Endothelial cell of umbilical vein (primary cell): ENCODE data around the gene ICAM5. TPM values are rescaled to one million over a fixed set of nuclear protein-coding genes. Genes with fewer than 3 reads are reported as not detected.

ENCODE experiments used
- BruUV-seq: library from RNA; stranded (reverse); fragments of 400-500 nt; replicated peaks from 2 replicates; lab custom pipeline; 2021; lab: Mats Ljungman, UMichigan
- CTCF ChIA-PET: fragments of 300-600, 350-600 bp; sonication (Branson Sonifier 250); formaldehyde crosslinking; loops from one replicate; lab custom pipeline; 2021; ENCODE audit warnings: antibody characterized with exemption, inconsistent platforms; lab: Charles Lee
- POLR2A ChIA-PET: fragments of 300-600, 350-600 bp; sonication (Branson Sonifier 250); formaldehyde crosslinking; loops from one replicate; lab custom pipeline; 2021; ENCODE audit warnings: antibody characterized with exemption, inconsistent platforms; lab: Charles Lee
- DNase-seq: peaks from one replicate; pipeline ENCODE4 v3.0.0-alpha.2; 2011; ENCODE audit warnings: low read depth, low spot score
- FAIRE-seq: peaks from 2 replicates; lab custom pipeline; 2011; peaks lifted over from hg19 to GRCh38; lab: Jason Lieb, UNC
- H2AFZ ChIP-seq: 2 replicates; pipeline ENCODE4 v1.6.0; 2012; ENCODE audit warnings: low read depth, low read length, control low read depth, inconsistent platforms
- H3K27ac ChIP-seq: 2 replicates; pipeline ENCODE4 v1.5.1; 2011; ENCODE audit warnings: low read depth, mild to moderate bottlenecking, control low read depth, low read length, moderate library complexity; ENCODE audit not compliant: insufficient read depth
- H3K27me3 ChIP-seq, 2 experiments: 2 replicates each; pipeline versions ENCODE4 v1.6.0 to v1.6.1; 2011; ENCODE audit warnings: low read length in 2 of 2, mixed read lengths in 1 of 2; ENCODE audit not compliant: control insufficient read depth in 2 of 2, insufficient read depth in 2 of 2
- H3K36me3 ChIP-seq, 2 experiments: 2 replicates in 1 of 2; 3 replicates in 1 of 2; pipeline ENCODE4 v1.5.1; 2011; ENCODE audit warnings: low read length in 2 of 2, mild to moderate bottlenecking in 1 of 2, moderate library complexity in 1 of 2; ENCODE audit not compliant: control insufficient read depth in 2 of 2, insufficient read depth in 2 of 2; ENCODE audit errors: extremely low read depth in 1 of 2
- H3K4me1 ChIP-seq: 3 replicates; pipeline ENCODE4 v1.5.1; 2011; ENCODE audit warnings: mild to moderate bottlenecking, low read length; ENCODE audit not compliant: control insufficient read depth, insufficient read depth; ENCODE audit errors: extremely low read depth
- H3K4me2 ChIP-seq: 2 replicates; pipeline ENCODE4 v1.6.1; 2011; ENCODE audit warnings: low read length, control low read depth, mixed read lengths; ENCODE audit not compliant: insufficient read depth
- H3K4me3 ChIP-seq, 3 experiments: fragments of 200-600 bp in 1 of 3; sonication (generic), shearing (Covaris generic) in 1 of 3; replicated peaks in 1 of 3; 2 replicates each; pipeline ENCODE4 v1.5.1; 2011 to 2016; ENCODE audit warnings: control low read depth in 3 of 3, low read length in 3 of 3, mild to moderate bottlenecking in 2 of 3, inconsistent platforms in 1 of 3, low read depth in 1 of 3, moderate library complexity in 1 of 3; ENCODE audit not compliant: insufficient read depth in 1 of 3
- H3K79me2 ChIP-seq: 2 replicates; pipeline ENCODE4 v1.6.0; 2012; ENCODE audit warnings: low read length, inconsistent platforms; ENCODE audit not compliant: control insufficient read depth, insufficient read depth
- H3K9ac ChIP-seq: replicated peaks from 2 replicates; pipeline ENCODE3; 2011; ENCODE audit warnings: low read length, control low read depth; ENCODE audit not compliant: insufficient read depth; ENCODE audit errors: extremely low read depth
- H3K9me1 ChIP-seq: replicated peaks from 3 replicates; pipeline ENCODE4 v1.6.0; 2011; ENCODE audit warnings: mild to moderate bottlenecking, low read length; ENCODE audit not compliant: control insufficient read depth, insufficient read depth; ENCODE audit errors: extremely low read depth
- H3K9me3 ChIP-seq: replicated peaks from 2 replicates; pipeline ENCODE4 v1.5.1; 2012; ENCODE audit warnings: low read length, inconsistent platforms; ENCODE audit not compliant: control insufficient read depth, insufficient read depth
- H4K20me1 ChIP-seq: replicated peaks from 2 replicates; pipeline ENCODE3; 2011; ENCODE audit warnings: mild to moderate bottlenecking, low read length; ENCODE audit not compliant: control insufficient read depth, insufficient read depth; ENCODE audit errors: extremely low read depth
- CTCF ChIP-seq, 2 donors: IDR thresholded peaks; 1 replicate in 1 of 2; 2 replicates in 1 of 2; pipeline ENCODE4 v1.5.1; 2011; ENCODE audit warnings: low read length in 2 of 2, mild to moderate bottlenecking in 2 of 2, moderate library complexity in 2 of 2, control low read depth in 1 of 2, inconsistent platforms in 1 of 2, low read depth in 1 of 2; ENCODE audit not compliant: insufficient read depth in 1 of 2; ENCODE audit errors: extremely low read depth in 1 of 2
- EZH2 ChIP-seq: IDR thresholded peaks from 2 replicates; pipeline ENCODE4 v1.6.1; 2012; ENCODE audit warnings: borderline replicate concordance, low read depth, mild to moderate bottlenecking, moderate library complexity, low read length, inconsistent platforms; ENCODE audit not compliant: severe bottlenecking
- FOS ChIP-seq: IDR thresholded peaks from 2 replicates; pipeline ENCODE4 v1.6.1; 2011; ENCODE audit warnings: mild to moderate bottlenecking, low read length, moderate library complexity, borderline replicate concordance; ENCODE audit not compliant: insufficient read depth
- GATA2 ChIP-seq: IDR thresholded peaks from 2 replicates; pipeline ENCODE4 v1.7.0; 2011; ENCODE audit warnings: low read depth, mild to moderate bottlenecking, moderate library complexity, mixed read lengths, low read length; ENCODE audit not compliant: insufficient read length, insufficient read depth
- JUN ChIP-seq: IDR thresholded peaks from 2 replicates; pipeline ENCODE4 v1.6.1; 2011; ENCODE audit warnings: borderline replicate concordance, low read depth; ENCODE audit not compliant: insufficient read length, insufficient read depth
- MAX ChIP-seq: IDR thresholded peaks from 2 replicates; pipeline ENCODE4 v1.6.1; 2011; ENCODE audit not compliant: insufficient read depth, insufficient read length
- MYC ChIP-seq: IDR thresholded peaks from one replicate; pipeline ENCODE4 v1.6.1; 2011; ENCODE audit warnings: mild to moderate bottlenecking, low read depth, low read length
- POLR2A ChIP-seq: IDR thresholded peaks from 2 replicates; pipeline ENCODE4 v1.6.1; 2012; ENCODE audit warnings: low read depth, mild to moderate bottlenecking, control low read depth, low read length
- POLR2AphosphoS5 ChIP-seq: IDR thresholded peaks from 2 replicates; pipeline ENCODE4 v1.6.1; 2012; ENCODE audit warnings: low read depth, mild to moderate bottlenecking, control low read depth, low read length, moderate library complexity; ENCODE audit not compliant: insufficient read depth
- dilution Hi-C: fragments of 300-500 bp; cut with MboI; formaldehyde crosslinking; loops from one replicate; pipeline ENCODE4 v1.15.0; 2019; ENCODE audit warnings: low sequenced_read_pairs; ENCODE audit not compliant: extremely low pct_ligation_motif_present
- intact Hi-C: fragments of 100-400 bp; cut with micrococcal nuclease; formaldehyde crosslinking; loops from one replicate; pipeline ENCODE4 v1.10.0; 2022
- polyA plus RNA-seq, 4 experiments: library from polyadenylated mRNA; depleted of rRNA in 3 of 4; stranded (reverse) in 3 of 4; unstranded in 1 of 4; fragments of >200 nt; gene quantifications; 2 replicates each; pipeline versions ENCODE4 v1.2.1 to v1.2.3, GENCODE V29; 2011 to 2012; ENCODE audit warnings: missing spikeins in 1 of 4
- total RNA-seq: library from RNA; stranded (reverse); gene quantifications from 2 replicates; pipeline ENCODE4 v1.2.3, GENCODE V29; 2021

ICAM5 gene
- total and polyA plus RNA-seq, 2 donors (not counting 3 experiments of a cell fraction or from before 2014, with no cell fraction given) = 0.10 to 0.40 TPM

- no peaks in the 10 kb centered on the region for H4K20me1 ChIP-seq
- no peaks in the 10 kb centered on the region for H3K9me3 ChIP-seq
- CTCF ChIA-PET = interaction anchor here (0.8 to 2.4 kb wide), 4 partner anchors 12 to 70 kb away, joined by 4 to 6 read pairs (median 5); no protein-coding TSS in a partner anchor
- no peak for DNase-seq
- no peaks in the 10 kb centered on the region for H3K9me1 ChIP-seq
- dilution Hi-C loops (no loop called here), intact Hi-C loops (loop anchor here (5.0 kb wide), 1 partner anchor 47 kb away; the partner anchor contains the start of gene ICAM1)
- peaks cover 6 to 41% of the 10 kb centered on the region in 2 experiments for H3K36me3 ChIP-seq
- no peak for FAIRE-seq
- H2AFZ ChIP-seq = no peak overlapping the region
- TF ChIP-seq MYC = no peak
- TF ChIP-seq POLR2A = no peak
- TF ChIP-seq GATA2 = no peak
- no peak for TF ChIP-seq POLR2AphosphoS5
- TF ChIP-seq MAX = no peak
- TF ChIP-seq JUN = no peak
- no peak for TF ChIP-seq FOS
- no peak for TF ChIP-seq EZH2
- TF ChIP-seq CTCF (IDR thresholded peaks at IDR 0.05; ENCODE audit: extremely low read depth in 1 of 2, insufficient read depth in 1 of 2, low read depth in 1 of 2, low read length in 2 of 2) = no peak
- no peak overlapping the region for H3K4me2 ChIP-seq
- no peaks in the 10 kb centered on the region for H3K27me3 ChIP-seq
- no peak overlapping the region for H3K4me3 ChIP-seq
- no peak overlapping the region for H3K27ac ChIP-seq
- H3K4me1 ChIP-seq = no peaks in the 10 kb centered on the region
- no TSS peak for BruUV-seq
- H3K79me2 ChIP-seq = no peaks in the 10 kb centered on the region
- POLR2A ChIA-PET = no interaction called here
- no peak overlapping the region for H3K9ac ChIP-seq
These were observed 29.3 kb downstream of the ICAM5 start for GRCh38 chr19:10318807-10319682.
